Pancreas (tissue), 10 donors: ENCODE results near the gene CHMP1A. TPM values are rescaled to one million over a fixed set of nuclear protein-coding genes. Genes with fewer than 3 reads are reported as not detected.

Source experiments
- ATAC-seq, 4 donors: fragments of 200-7000 bp; cut with Tn5 transposase; one replicate each; pipeline versions ENCODE4 v1.8.0 to v1.9.1; 2020; ENCODE audit warnings: mild to moderate bottlenecking in 4 of 4, moderate library complexity in 4 of 4
- DNase-seq, 6 donors: peaks; one replicate each; pipeline ENCODE4 v3.0.0-alpha.2; 2020
- FAIRE-seq: peaks from 2 replicates; lab custom pipeline; 2012; peaks lifted over from hg19 to GRCh38; lab: Jason Lieb, UNC
- H3K27ac ChIP-seq, 4 donors: fragments of 200-600 bp; sonication (generic); 1 replicate in 3 of 4; 2 replicates in 1 of 4; pipeline versions ENCODE4 v1.5.0 to v1.8.0; 2020
- H3K27me3 ChIP-seq, 4 donors: fragments of 200-600 bp; one replicate each; pipeline ENCODE4 v1.8.0; 2021
- H3K36me3 ChIP-seq, 3 donors: fragments of 200-600 bp; sonication (generic) in 1 of 3; one replicate each; pipeline versions ENCODE4 v1.5.0 to v1.8.0; 2020 to 2021
- H3K4me1 ChIP-seq, 3 donors: fragments of 200-600 bp; one replicate each; pipeline ENCODE4 v1.8.0; 2021
- H3K4me3 ChIP-seq, 4 donors: fragments of 200-600 bp; sonication (generic) in 2 of 4; one replicate each; pipeline versions ENCODE4 v1.5.0 to v1.8.0; 2020 to 2021
- H3K9me3 ChIP-seq, 4 donors: fragments of 200-600 bp; one replicate each; pipeline ENCODE4 v1.8.0; 2021
- CTCF ChIP-seq, 4 donors: fragments of 200-600 bp; sonication (generic) in 3 of 4; IDR thresholded peaks; one replicate each; pipeline versions ENCODE4 v1.5.0 to v1.8.0; 2021; ENCODE audit warnings: antibody characterized with exemption in 4 of 4
- WGBS, 2 donors: extraction: QIAGEN DNeasy Blood & Tissue Kit; methylation state at CpG; one replicate each; pipeline ENCODE4 v1.1.7; 2013; 5-methylcytosine and 5-hydroxymethylcytosine counted together
- intact Hi-C, 3 donors: fragments of 100-400 bp; cut with DNase I; formaldehyde crosslinking; loops; one replicate each; pipeline versions ENCODE4 v1.11.1 to v1.14.2; 2022
- polyA plus RNA-seq, 2 donors: library from polyadenylated mRNA; stranded (reverse); fragments of 200-250 nt; gene quantifications; one replicate each; pipeline ENCODE4 v1.2.3, GENCODE V29; 2013
- total RNA-seq, 6 donors: library from RNA; stranded (reverse); fragmentation: NEBNext Ultra II Directional in 4 of 6; extraction: Animal tissue kit (Norgen Biotek cat#: 25700) in 4 of 6; gene quantifications; one replicate each; pipeline versions ENCODE4 v1.2.1 to v1.2.4, GENCODE V29; 2021 to 2023
- donor health status: healthy with polysubstance abuse.
- donor health status: DM: no; HTN: no; CAD: no; lungs with moderate emphysema.
- donor health status: DM: no; HTN: no; CAD: no.
- donor health status: control.
- donor health status: control.
- donor health status: Bipolar disorder and iron deficiency.
- donor health status: DM: yes; HTN: yes; CAD: no.
- donor health status: DM: no; HTN: no; CAD: no.
- donor health status: DM: no; HTN: no; CAD: no.
- donor health status: DM: yes; HTN: yes; CAD: no.

The CHMP1A gene
- total and polyA plus RNA-seq, 8 donors = 27.6 to 71.4 (median 32.2) TPM

GRCh38 chr16:89615176-89615575 lies 42.3 kb downstream of the CHMP1A start:
- H3K36me3 ChIP-seq = no peaks in the 10 kb centered on the region
- H3K27ac ChIP-seq = no peak overlapping the region
- FAIRE-seq (no peak), ATAC-seq (peak in 1 of 4 donors; percentile 7), DNase-seq (peak in 2 of 6 donors; percentile 61 to 72)
- peaks cover 0 to 6% (median 3%) of the 10 kb centered on the region in 3 donors for H3K4me1 ChIP-seq
- 56 to 63% methylated on average over 12 to 13 of the region's 13 CpGs for WGBS, 2 donors
- peak overlapping the region in 2 of 4 donors; percentile 50 to 52 for H3K4me3 ChIP-seq
- no peaks in the 10 kb centered on the region for H3K9me3 ChIP-seq
- TF ChIP-seq CTCF (IDR thresholded peaks at IDR 0.05) = no peak
- H3K27me3 ChIP-seq = no peaks in the 10 kb centered on the region
- intact Hi-C loops = no loop called here

GRCh38 chr16:89613954-89614459 lies 43.5 kb downstream of the CHMP1A start:
- DNase-seq = peak in 4 of 6 donors; percentile 54 to 77 (median 64)
- no peak for FAIRE-seq
- Histone ChIP-seq H3K36me3 (no peaks in the 10 kb centered on the region), H3K9me3 (no peaks in the 10 kb centered on the region), H3K27ac (peak overlapping the region; percentile 48 to 80 (median 65)), H3K4me1 (peaks cover 0 to 6% (median 3%) of the 10 kb centered on the region in 3 donors), H3K4me3 (peak overlapping the region; percentile 9 to 52 (median 32)), H3K27me3 (no peaks in the 10 kb centered on the region)
- 30 to 40% methylated on average over 18 to 22 of the region's 22 CpGs for WGBS, 2 donors
- intact Hi-C loops = no loop called here
- peak; percentile 39 to 60 (median 49) for ATAC-seq
- TF ChIP-seq CTCF (IDR thresholded peaks at IDR 0.05) = no peak

- peak; percentile 66 to 92 (median 84) for DNase-seq
- intact Hi-C loops = no loop called here
- H3K4me3 ChIP-seq = peak within 1 kb of the TSS; percentile 15 to 52 (median 36)
- no peaks in the 10 kb centered on the region for H3K36me3 ChIP-seq
- no peak for FAIRE-seq
- H3K9me3 ChIP-seq = no peaks in the 10 kb centered on the region
- peak; percentile 89 to 95 (median 92) for ATAC-seq
- H3K27me3 ChIP-seq = no peaks in the 10 kb centered on the region
- H3K4me1 ChIP-seq = peaks cover 0 to 6% (median 3%) of the 10 kb centered on the region in 3 donors
- 30 to 32% methylated on average over 19 of the region's 19 CpGs for WGBS, 2 donors
- peak within 1 kb of the TSS; percentile 64 to 80 (median 66) for H3K27ac ChIP-seq
- TF ChIP-seq CTCF (IDR thresholded peaks at IDR 0.05) = no peak
Observed at GRCh38 chr16:89613231-89613953, 44.1 kb downstream of the CHMP1A start, which contains the start of gene DPEP1. TSS of gene DPEP1 (plus strand) at chr16:89613642. CDS start at chr16:89630411, 16,769 bp downstream.

GRCh38 chr16:89612415-89613166 lies 44.9 kb downstream of the CHMP1A start:
- 89% methylated on average over 20 of the region's 20 CpGs for WGBS, 2 donors
- intact Hi-C loops = no loop called here
- Histone ChIP-seq H3K4me3 (no peak overlapping the region), H3K9me3 (no peaks in the 10 kb centered on the region), H3K36me3 (no peaks in the 10 kb centered on the region), H3K27ac (peak overlapping the region in 3 of 4 donors; percentile 64 to 80 (median 66)), H3K4me1 (peaks cover 0 to 6% (median 3%) of the 10 kb centered on the region in 3 donors), H3K27me3 (no peaks in the 10 kb centered on the region)
- no peak for ATAC-seq
- no peak for TF ChIP-seq CTCF (IDR thresholded peaks at IDR 0.05)
- DNase-seq = no peak
- FAIRE-seq = no peak
